Inflammatory macrophage treated with lipopolysaccharide for 4 hours (primary cell): ENCODE results near the gene TIMD4.
"Not testable (repeated sequence)": the region's sequence is repeated elsewhere in the genome, so short reads cannot be mapped to it uniquely, and the experiment has no call there.

Source experiments
- DNase-seq: peaks from one replicate; pipeline ENCODE4 v3.0.0-alpha.2; 2020

Gene TIMD4

DNA sequence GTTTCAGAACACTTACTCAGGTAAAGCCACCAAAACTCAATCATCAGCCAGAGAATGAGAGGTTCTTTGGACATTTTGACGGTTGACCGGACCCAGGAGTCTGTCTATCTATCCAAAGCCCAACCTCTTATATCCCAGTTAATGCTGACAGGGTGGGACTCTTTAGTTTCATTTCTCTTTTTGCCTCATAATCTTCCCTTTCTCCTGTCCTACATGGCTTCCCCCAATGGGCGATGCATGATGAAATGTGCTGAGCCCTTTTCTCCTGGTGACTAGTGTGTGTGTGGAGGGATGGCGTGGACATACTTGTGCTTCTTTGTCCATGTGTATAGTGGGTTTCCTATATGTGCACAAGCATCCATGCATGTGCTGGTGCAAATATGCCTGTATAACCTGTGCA lies at the start of gene TIMD4:
Gene TIMD4, minus strand, starts transcription at position 102 of the 400 bp plus-strand sequence. Its CDS starts 28 bp downstream, at position 74.
- peak; percentile 21 for DNase-seq

DNA sequence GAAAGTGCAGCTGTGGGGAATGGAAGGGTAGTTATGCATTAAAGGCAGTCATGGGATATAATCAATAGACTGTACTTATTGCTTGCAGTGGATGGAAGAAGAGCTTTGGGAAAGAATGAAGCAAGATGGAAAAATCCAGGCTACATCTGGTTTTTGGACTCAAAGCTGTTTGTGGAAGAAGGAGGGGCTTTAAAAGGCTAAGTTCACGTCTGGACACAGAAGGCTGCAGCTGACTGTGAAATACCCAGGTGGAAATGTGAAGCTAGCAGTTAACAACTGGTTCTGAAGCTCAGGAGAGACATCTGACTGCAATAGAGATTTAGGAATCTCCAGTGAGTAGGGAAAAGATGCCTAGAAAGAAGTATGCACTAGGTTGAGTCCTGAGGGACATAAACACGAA lies 43.2 kb upstream of the TIMD4 start:
- DNase-seq, result no peak

DNA sequence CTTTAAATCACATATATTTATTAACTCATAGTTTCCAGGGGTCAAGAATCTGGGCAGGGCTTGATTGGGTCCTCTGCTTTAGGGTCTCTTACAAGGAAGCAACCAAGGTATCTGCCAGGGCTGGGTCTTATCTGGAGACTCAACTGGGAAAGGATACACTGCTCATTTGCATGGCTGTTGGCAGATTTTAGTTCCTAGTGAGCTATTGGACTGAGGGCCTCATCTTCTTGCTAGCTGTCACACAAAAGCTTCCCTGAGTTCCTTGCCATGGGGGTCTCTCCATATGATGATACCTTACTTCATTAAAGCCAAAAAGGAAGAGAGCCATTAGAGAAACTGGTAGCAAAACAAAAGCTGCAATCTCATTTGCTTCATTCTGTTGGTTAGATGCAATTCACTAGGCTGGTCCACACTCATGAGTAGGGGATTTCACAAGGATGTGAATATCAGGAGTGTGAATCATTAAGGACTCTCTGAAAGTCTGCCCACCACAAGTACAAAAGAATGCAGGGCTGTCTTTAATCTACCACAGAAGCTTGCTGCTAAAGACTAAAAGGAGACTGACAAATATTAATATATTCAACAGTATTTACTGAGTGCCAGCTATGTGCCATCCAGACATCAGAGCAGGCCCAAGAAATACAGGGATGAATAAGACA lies 42.0 kb upstream of the TIMD4 start:
- DNase-seq, result no peak

DNA sequence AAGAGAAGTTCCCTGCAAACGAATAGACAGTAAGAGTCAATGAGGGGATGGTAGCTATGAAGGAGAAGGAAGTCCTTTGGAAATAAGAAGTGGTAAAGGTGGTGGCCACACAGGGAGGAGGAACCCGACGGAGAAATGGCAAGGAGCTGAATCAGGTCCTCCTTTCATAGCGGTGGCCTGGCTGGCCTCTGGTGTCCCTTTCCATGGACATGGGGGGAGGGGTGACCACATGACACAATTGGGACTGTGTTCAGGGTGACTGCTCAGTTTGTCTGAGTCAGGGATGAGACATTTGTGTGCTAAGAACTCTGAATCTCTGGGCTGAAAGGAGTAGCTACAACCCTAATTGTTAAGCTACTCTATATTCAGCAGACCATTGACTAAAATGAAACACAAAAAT lies 28.7 kb upstream of the TIMD4 start:
- peak; percentile 16 for DNase-seq

DNA sequence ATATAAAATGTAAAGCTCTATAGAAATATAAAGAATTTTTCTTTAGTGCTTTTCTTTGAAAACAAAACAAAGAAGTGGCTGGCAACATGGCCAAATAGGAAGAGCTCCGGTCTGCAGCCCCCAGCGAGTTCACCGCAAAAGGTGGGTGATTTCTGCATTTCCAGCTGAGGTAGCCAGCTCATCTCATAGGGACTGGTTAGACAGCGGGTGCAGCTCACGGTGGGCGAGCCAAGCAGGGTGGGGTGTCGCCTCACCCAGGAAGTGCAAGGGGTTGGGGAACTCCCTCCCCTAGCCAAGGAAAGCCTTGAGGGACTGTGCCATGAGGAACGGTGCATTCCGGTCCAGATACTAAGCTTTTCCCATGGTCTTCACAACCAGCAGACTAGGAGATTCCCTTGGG lies 21.0 kb upstream of the TIMD4 start:
- no peak for DNase-seq

DNA sequence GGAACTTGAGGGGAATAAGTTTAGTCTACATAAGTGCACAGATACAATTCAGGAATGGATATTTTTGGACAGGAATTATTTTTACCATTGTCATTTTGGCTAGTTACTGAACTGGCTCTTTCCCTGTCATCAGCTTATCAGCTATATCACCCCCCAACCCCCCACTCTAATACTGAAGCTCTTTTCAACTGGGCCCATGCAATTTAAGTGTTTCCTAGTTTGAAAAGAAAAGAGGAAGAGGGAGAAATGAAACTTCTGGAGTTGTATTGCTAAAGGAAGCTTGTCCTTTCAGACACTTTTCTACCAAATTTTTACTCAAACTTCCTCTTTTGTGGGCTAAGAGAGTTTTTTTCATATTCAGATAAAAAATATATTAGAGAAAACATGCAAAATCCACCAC lies 18.5 kb upstream of the TIMD4 start:
- peak; percentile 77 for DNase-seq

DNA sequence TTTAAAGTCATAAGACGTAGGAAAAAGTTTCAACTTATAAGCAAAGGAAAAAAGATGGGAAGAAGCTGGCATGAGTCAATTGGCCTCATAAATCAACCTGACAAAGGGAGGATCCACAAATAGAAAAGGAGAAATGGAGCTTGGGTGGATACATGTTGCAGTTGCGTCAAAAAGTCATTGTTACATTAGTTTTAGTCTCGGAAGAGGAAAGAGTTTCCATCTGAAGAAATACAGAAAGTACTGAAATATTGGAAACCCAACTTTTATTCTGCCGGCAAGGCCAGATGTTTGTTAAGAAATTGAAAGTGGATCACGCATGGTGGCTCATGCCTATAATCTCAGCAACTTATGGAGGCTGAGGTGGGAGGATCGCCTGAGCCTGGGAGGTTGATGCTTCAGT lies 11.3 kb upstream of the TIMD4 start:
- DNase-seq, result peak; percentile 89

DNA sequence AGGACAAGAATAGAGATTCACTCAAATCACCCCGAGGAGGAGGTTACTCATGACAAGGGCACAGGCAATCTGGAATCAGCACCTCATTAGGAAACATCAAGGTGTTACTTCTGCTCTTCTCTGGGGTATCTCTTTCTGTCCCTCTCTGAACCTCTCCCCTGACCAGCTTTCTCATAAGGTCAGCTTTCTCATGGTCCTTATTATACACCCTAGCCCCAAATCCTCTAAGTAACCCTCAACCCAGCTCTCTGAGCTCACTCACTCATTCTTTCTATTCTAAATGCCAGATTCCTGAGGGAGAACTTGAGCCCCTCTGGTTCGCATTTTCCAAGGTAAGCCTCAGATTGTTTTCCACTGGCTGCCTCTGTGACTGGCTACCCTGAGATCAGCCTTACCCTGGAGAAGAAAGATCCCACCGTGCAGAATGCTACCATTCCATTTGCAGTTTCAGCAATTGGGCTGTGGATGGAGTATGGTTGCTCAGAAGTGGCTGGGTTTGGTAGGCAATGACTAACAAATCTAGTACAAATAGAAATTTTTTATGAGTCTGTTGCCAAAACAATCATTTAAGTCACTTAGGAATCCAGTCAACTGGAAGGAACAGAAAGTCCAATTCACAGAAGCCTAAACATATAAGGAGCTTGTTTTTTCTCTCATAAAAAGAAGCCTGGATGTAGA lies 9.0 kb upstream of the TIMD4 start:
- no peak for DNase-seq

DNA sequence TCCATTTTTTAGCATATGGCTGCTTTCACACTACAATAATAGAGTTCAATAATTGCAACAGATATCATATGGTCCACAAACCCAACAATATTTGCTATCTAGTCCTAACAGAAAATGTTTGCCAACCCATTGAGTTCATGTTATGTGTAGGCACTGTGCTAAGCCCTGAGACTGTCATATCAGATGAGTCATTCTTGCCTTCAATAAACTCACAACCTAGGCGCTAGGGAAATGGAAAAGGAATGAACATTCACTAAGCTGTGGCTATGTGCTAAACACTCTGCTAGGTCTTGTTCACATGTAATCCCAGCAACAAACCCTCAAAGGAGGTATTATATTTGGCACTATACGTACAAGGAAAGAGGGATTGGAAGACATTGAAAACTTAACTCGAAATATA lies 8.4 kb upstream of the TIMD4 start:
- peak; percentile 37 for DNase-seq

DNA sequence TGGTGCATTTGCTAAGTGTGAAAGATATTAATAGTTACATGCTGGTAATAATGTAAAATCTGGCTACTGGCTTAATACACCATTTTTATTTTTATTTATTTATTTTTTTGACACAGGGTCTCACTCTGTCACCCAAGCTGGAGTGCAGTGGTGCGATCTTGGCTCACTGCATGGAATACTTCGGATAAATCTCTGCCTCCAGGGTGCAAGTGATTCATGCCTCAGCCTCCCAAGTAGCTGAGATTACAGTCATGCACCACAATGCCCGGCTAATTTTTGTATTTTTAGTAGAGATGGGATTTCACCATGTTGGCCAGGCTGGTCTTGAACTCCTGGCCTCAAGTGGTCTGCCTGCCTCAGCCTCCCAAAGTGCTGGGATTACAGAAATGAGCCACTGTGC lies 4.4 kb upstream of the TIMD4 start:
- not testable (repeated sequence) for DNase-seq

DNA sequence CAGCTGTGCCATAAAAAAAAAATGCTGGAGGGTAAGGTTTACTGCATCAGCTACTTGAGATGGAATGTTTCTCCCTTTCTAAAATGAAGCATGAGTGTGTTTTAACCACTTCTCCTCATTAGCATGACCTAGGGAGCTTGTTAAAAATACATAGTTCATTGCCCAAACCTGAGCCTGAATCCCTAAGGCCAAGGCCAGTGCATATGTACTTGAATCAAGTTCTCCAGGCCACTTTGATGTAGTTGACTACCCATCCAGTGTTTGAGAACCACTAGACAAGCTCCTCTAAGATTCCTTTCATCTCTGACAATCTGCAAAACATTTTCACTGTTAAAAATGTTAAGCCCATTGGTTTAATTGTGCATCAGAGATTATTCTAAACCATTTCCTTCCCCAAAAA lies 6.7 kb downstream of the TIMD4 start:
- DNase-seq, result no peak

DNA sequence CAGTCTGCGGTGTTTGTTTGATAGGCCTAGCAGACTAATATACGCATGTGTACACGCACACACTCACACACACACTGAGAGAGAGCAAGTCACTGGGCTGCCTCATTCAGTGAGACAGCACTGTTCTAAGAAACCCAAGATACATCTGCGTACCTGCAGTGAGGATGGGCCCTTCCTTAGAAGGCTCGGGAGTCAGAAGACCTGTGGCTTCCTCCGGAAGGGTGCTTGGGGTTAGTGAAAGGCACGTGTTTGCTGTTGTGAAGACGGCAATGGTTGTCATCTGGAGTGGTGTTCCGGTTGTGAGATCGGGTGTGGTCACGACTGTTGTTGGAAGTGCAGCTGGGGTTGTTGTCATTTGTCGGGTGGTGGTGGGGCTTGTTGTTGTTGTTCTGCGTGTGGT lies 11.7 kb downstream of the TIMD4 start:
- no peak for DNase-seq

DNA sequence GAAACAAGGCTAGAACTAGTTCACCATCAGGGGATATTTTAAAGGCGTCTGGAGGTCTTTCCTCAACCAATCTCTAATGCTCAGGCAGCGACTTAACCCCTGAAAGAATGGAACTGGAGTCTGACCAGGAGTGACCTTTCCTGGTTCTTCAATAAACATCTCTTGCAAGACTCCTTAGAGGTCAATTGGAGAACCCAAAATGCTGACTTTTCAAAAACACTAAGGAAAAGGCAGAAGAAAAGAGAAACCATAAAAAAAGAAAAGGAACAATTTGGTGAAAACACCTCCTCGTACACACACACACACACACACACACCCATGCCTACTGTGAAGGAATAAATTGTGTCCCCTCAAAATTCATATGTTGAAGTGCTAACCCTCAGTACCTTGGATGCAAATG lies 12.3 kb downstream of the TIMD4 start:
- no peak for DNase-seq

DNA sequence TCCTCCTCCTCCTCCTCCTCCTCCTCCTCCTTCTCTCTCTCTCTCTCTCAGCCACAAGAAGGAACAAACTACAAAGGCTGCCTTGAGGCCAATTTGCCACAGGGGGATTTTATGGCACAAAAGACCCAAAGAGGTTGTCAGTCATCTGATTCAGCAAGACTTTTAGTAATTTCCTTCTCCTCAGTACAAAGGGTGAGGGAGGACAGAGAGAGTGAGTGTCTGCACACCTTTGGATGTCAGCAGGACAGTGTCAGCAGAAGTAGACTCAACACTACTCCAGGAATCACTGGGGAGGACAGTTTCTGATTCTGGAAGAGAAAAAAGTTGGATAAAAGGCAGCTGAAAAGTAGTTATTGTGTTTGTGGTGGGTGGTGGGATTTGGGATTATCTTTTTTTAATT lies 13.6 kb downstream of the TIMD4 start:
- DNase-seq, result no peak

DNA sequence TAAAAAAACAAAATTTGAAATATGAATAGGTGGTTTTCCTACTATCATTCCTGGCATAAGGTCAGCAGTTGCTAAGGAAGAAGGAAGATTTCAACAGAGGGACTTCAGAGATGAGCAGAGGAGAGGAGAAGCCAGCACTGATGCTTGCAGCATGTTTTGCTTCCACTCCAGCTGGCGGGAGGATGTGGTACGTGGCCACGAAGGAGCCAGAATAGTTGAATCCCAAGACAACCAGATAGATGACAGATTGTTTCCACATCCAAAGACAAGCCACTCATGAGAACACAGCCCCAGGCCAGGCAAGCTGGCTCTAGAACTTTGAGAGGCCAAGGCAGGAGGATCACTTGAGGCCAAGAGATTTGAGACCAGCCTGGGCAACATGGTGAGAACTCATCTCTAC lies 15.1 kb downstream of the TIMD4 start:
- no peak for DNase-seq

DNA sequence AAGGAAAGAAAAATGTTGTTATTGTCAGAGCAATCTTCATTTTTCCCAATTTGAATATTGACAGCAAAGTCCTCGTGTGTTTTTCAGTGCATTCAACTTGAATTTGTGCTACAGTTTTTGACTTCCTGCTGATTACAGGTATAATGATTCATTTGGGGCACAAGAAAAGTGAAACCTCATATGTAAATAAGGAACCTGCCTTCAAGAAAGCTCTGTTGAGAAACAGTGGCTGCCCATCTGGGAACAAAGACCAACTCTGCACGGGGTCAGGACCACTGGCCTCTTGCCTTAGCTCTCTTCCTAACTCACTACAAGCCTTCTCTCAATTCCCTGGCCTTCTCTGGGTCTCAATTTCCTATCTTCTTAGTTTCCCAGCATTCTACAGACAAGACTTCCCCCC lies 21.0 kb downstream of the TIMD4 start:
- DNase-seq, result no peak

DNA sequence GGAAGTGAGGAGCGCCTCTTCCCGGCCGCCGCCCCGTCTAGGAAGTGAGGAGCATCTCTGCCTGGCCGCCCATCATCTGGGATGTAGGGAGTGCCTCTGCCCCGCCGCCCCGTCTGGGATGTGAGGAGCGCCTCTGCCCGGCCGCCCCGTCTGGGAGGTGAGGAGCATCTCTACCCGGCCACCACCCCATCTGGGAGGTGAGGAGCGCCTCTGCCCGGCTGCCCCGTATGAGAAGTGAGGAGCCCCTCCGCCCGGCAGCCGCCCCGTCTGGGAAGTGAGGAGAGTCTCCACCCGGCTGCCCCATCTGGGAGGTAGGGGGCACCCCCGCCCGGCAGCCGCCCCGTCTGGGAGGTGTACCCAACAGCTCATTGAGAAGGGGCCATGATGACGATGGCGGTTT lies 22.6 kb downstream of the TIMD4 start:
- DNase-seq, result not testable (repeated sequence)

DNA sequence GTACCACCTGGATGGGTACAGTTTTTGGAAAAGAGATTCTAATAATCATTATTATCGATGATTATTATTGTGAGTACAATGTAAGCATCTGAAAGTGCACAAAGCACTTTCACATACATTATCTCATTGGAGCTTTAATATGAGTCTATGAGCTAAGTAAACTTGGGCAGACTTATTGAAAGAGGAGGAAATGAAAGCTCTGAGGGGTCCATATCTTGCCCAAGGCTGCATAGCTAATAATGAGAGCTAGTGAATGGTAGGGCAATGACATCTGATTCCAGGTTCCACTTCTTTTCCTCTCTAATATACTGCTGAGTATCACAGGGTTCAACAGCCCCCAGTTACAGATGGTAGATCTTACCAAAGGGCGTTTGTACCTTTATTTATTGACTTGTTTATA lies 26.1 kb downstream of the TIMD4 start:
- no peak for DNase-seq

DNA sequence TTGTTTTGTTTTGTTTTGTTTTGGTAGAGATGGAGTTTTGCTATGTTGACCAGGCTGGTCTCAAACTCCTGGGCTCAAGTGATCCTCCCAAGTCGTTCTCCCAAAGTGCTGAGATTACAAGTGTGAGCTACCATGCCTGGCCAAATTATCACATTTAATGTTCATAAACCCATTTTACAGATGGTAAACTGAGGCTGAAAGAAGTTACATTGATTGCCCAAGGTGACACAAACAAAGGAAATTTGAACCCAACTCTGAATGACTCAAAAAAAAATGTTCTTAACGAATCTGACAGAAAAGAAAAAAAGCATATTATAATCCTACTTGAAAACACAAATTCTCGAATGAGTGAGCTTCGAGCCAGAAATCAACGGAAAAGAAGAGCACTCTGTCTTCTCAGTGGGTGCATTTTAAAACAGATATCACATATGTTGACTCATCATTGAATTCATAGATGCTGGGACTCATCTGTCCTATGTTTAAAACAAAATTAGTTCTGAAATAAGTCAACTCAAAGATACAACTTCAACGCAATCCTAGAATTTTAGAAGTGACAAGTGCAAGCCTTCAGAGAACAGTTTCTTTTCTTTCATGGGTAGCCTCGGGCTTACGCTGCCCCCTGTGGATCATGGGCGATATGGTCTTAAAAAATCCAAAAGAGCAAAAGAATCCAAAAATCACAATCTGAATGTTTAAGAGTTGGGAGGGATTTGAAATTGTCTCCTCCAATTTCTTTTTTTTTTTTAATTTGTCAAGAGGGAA lies 28.4 kb downstream of the TIMD4 start:
- DNase-seq, result peak; percentile 22

DNA sequence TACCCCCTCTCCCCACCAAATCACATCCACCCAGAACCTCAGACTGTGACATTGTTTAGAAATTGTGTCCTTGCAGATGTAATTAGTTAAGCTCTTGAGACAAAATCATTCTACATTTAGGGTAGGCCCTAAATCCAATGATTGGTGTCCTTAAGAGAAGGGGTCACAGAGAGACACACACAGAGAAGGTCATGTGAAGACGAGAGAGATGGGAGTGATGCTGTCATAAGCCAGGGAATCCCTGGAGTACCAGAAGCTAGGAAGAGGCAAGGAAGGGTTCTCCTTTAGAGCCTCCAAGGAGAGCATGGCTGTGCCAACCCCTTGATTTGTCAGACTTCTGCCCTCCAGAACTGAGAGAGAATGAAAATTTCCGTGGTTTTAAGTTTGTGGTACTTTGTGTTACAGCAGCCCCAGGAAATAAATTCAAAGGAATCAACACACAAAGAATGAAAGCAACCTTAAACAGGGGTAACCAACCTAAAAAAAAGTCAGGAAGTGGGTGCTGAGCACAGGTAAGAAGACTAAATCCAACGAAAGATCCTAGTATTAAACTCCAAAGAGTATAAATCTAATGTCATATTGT lies 33.6 kb downstream of the TIMD4 start:
- DNase-seq, result no peak

DNA sequence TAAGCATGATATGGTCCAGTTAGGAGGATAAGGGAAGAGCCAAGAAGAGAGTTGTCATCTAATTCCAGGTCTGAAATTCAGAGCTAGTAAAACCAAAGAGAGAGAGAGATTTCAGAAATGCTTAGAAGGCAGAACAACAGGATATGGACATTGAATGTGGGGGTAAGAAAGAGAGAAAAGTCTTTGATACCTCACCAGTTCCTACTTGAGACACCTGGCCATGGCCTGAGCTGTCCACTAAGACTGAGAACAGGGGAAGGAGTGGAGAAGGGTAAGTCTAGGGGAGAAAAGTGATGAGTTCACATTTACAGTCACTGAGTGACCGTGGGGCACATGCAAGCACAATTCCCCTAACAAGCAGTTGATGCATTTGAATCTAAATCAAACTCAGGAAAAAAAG lies 35.5 kb downstream of the TIMD4 start:
- DNase-seq, result no peak

DNA sequence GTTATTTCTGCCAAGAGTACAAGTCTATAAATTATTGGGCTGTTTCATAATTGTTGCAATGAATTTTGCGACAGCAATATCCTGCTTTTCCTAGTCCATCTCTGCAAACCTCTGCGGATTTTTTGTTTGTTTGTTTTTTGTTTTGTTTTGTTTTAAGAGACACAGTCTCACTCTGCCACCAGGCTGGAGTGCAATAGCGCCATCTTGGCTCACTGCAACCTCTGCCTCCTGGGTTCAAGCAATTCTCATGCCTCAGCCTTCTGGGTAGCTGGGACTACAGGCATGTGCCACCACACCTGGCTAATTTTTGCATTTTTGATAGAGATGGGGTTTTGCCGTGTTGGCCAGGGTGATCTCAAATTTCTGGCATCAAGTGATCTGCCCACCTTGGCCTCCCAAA lies 37.3 kb downstream of the TIMD4 start:
- not testable (repeated sequence) for DNase-seq

DNA sequence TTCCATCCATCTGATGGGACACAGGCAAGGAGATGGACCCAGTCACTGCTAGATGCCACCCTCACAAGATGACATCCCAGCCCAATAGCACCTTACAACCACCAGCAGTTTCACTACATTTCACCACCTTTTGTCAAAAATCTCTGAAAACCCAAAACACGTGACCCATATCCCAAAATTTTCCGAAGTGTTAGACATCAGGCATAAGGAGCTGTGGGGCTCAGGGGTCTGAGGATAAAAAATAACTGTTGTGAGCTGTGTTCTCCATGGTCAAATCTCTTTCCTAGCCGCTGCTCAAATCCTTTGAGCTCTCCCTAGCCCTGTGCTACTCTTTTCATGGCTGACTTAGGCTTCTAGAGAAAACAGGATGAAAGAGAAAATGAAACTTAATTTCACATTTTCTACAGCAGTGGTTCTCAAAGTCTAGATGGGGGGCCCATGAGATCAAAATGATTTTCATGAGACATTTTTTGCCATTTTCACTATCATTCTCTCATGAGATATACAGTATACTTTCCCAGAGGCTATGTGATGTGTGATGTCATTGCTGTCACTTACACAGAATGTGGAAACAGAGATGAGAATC lies 40.7 kb downstream of the TIMD4 start:
- DNase-seq, result peak; percentile 6
